WTC11 (cell line): ENCODE results near the gene MRPL10. TPM values are rescaled to one million over a fixed set of nuclear protein-coding genes. Genes with fewer than 3 reads are reported as not detected.
A peak's percentile ranks its signal among the peaks of the same experiment; 100 is the strongest.

Experiments
- ATAC-seq: fragments of 200-7000 bp; cut with Tn5 transposase; 2 replicates; pipeline ENCODE4 v1.10.0; 2021; ENCODE audit warnings: mild to moderate bottlenecking, moderate library complexity
- CTCF ChIA-PET: fragments of 300-600 bp; sonication (Branson Sonifier 250); formaldehyde crosslinking; loops from one replicate; lab custom pipeline; 2021; ENCODE audit warnings: antibody characterized with exemption; lab: Charles Lee
- POLR2A ChIA-PET: fragments of 350-600 bp; sonication (Branson Sonifier 250); formaldehyde crosslinking; loops from one replicate; lab custom pipeline; 2021; ENCODE audit warnings: antibody characterized with exemption; lab: Charles Lee
- DNase-seq: peaks from one replicate; pipeline ENCODE4 v3.0.0; 2021; ENCODE audit warnings: low spot score
- H3K27ac Mint-ChIP-seq: 2 replicates; pipeline ENCODE4 v1.8.0; 2021; ENCODE audit warnings: mixed read lengths
- H3K27me3 Mint-ChIP-seq: 2 replicates; pipeline ENCODE4 v1.8.0; 2021; ENCODE audit warnings: low read depth, mild to moderate bottlenecking, moderate library complexity, mixed read lengths
- H3K36me3 Mint-ChIP-seq: 2 replicates; pipeline ENCODE4 v1.8.0; 2021; ENCODE audit warnings: mixed read lengths
- H3K4me1 Mint-ChIP-seq: 2 replicates; pipeline ENCODE4 v1.8.0; 2022; ENCODE audit warnings: mixed read lengths
- H3K4me3 Mint-ChIP-seq: 2 replicates; pipeline ENCODE4 v1.8.0; 2021; ENCODE audit warnings: mild to moderate bottlenecking, moderate library complexity, mixed read lengths
- H3K9me3 Mint-ChIP-seq: 2 replicates; pipeline ENCODE4 v1.8.0; 2021; ENCODE audit warnings: mixed read lengths
- AFF4 ChIP-seq: sonication (generic); formaldehyde crosslinking; IDR thresholded peaks from 2 replicates; pipeline ENCODE4 v1.8.1; 2023; ENCODE audit warnings: mild to moderate bottlenecking, missing genetic modification reagents, borderline replicate concordance
- CTCF ChIP-seq: fragments of 200-600 bp; IDR thresholded peaks from 2 replicates; pipeline ENCODE4 v1.8.0; 2022; ENCODE audit warnings: antibody characterized with exemption
- FOXK1 ChIP-seq: sonication (generic); formaldehyde crosslinking; IDR thresholded peaks from 2 replicates; pipeline ENCODE4 v1.8.0; 2022; ENCODE audit warnings: mild to moderate bottlenecking, moderate library complexity, missing genetic modification reagents
- FOXP1 ChIP-seq: sonication (generic); formaldehyde crosslinking; IDR thresholded peaks from 2 replicates; pipeline ENCODE4 v1.8.0; 2022; ENCODE audit warnings: missing genetic modification reagents, mild to moderate bottlenecking, moderate library complexity, borderline replicate concordance
- MXD4 ChIP-seq: fragments of 250-450 bp; sonication (Bioruptor Pico); IDR thresholded peaks from 2 replicates; pipeline ENCODE4 v1.8.0; 2021; ENCODE audit warnings: mild to moderate bottlenecking, moderate library complexity, borderline replicate concordance
- MYBL2 ChIP-seq: sonication (generic); formaldehyde crosslinking; IDR thresholded peaks from 2 replicates; pipeline ENCODE4 v1.8.1; 2023; ENCODE audit warnings: mild to moderate bottlenecking, moderate library complexity, missing genetic modification reagents
- NFYB ChIP-seq: sonication (generic); formaldehyde crosslinking; conservative IDR thresholded peaks from 2 replicates; pipeline ENCODE4 v1.8.0; 2022; ENCODE audit warnings: low read depth, missing genetic modification reagents
- RELA ChIP-seq: sonication (generic); formaldehyde crosslinking; IDR thresholded peaks from 2 replicates; pipeline ENCODE4 v1.8.1; 2022; ENCODE audit warnings: missing genetic modification reagents, mild to moderate bottlenecking, borderline replicate concordance
- TCF7 ChIP-seq: sonication (generic); formaldehyde crosslinking; IDR thresholded peaks from 2 replicates; pipeline ENCODE4 v1.8.0; 2022; ENCODE audit warnings: mild to moderate bottlenecking, low read depth, missing genetic modification reagents, moderate library complexity
- TEAD4 ChIP-seq: sonication (generic); formaldehyde crosslinking; IDR thresholded peaks from 2 replicates; pipeline ENCODE4 v1.8.0; 2022; ENCODE audit warnings: mild to moderate bottlenecking, missing genetic modification reagents
- USF1 ChIP-seq: sonication (generic); formaldehyde crosslinking; IDR thresholded peaks from 2 replicates; pipeline ENCODE4 v1.8.0; 2022; ENCODE audit warnings: mild to moderate bottlenecking, missing genetic modification reagents
- ZNF121 ChIP-seq: sonication (generic); formaldehyde crosslinking; IDR thresholded peaks from 2 replicates; pipeline ENCODE4 v1.8.0; 2023; ENCODE audit warnings: missing genetic modification reagents
- ZNF219 ChIP-seq: sonication (generic); formaldehyde crosslinking; IDR thresholded peaks from 2 replicates; pipeline ENCODE4 v1.8.0; 2023; ENCODE audit warnings: missing genetic modification reagents, mild to moderate bottlenecking, borderline replicate concordance
- ZNF671 ChIP-seq: fragments of 250-450 bp; sonication (Bioruptor Pico); IDR thresholded peaks from 2 replicates; pipeline ENCODE4 v1.8.0; 2021; ENCODE audit warnings: mild to moderate bottlenecking
- ZSCAN18 ChIP-seq: fragments of 250-450 bp; sonication (Bioruptor Pico); IDR thresholded peaks from 2 replicates; pipeline ENCODE4 v2.1.2; 2022; ENCODE audit warnings: mild to moderate bottlenecking, moderate library complexity
- total RNA-seq: library from RNA; stranded (reverse); gene quantifications from 3 replicates; pipeline ENCODE4 v1.2.3, GENCODE V29; 2021

MRPL10 gene
- total RNA-seq, 1 experiment from 2014 or later = 80.1 TPM

- TF ChIP-seq AFF4 (CRISPR knock-in tag) = no peak
- TF ChIP-seq ZSCAN18 (CRISPR knock-in tag) = no peak
- TF ChIP-seq RELA (CRISPR knock-in tag) = no peak
- TF ChIP-seq USF1 (CRISPR knock-in tag) = no peak
- no peak for TF ChIP-seq ZNF219 (CRISPR knock-in tag)
- no peak for TF ChIP-seq MXD4 (CRISPR knock-in tag)
- no peak for TF ChIP-seq CTCF
- TF ChIP-seq TEAD4 = no peak
- peak; percentile 90 for TF ChIP-seq FOXP1 (CRISPR knock-in tag)
- TF ChIP-seq FOXK1 = peak; percentile 72; the same call in 1 of the 2 replicates
- TF ChIP-seq NFYB (CRISPR knock-in tag) = no peak
- 0 out of 2 replicates have a peak, but pooled peaks have one; percentile 48 for TF ChIP-seq MYBL2 (CRISPR knock-in tag)
- TF ChIP-seq ZNF121 (CRISPR knock-in tag) = peak; percentile 89
- no peak for TF ChIP-seq ZNF671 (CRISPR knock-in tag)
- no peak for TF ChIP-seq TCF7 (CRISPR knock-in tag)
These were observed at the start of gene MRPL10, which contains the start of gene LRRC46 (continued) for GRCh38 chr17:47831003-47831933.

- DNase-seq = no peak
- no peak for TF ChIP-seq MXD4 (CRISPR knock-in tag)
- TF ChIP-seq, all 79 proteins: peak for 0
- no peak for ATAC-seq
- POLR2A ChIA-PET = no interaction called here
- Mint-ChIP-seq H3K27ac (no peak overlapping the region), H3K4me1 (peaks cover 34% of the 10 kb centered on the region), H3K4me3 (no peak overlapping the region), H3K9me3 (no peaks in the 10 kb centered on the region), H3K36me3 (no peaks in the 10 kb centered on the region), H3K27me3 (peaks cover 20% of the 10 kb centered on the region)
- CTCF ChIA-PET = interaction anchor here (0.6 to 18.5 kb wide), 3 partner anchors 10 to 139 kb away, joined by 4 to 1122 read pairs (median 15); partner anchors contain the start of genes SCRN2 and SP6
These were observed 48.6 kb upstream of the MRPL10 start for GRCh38 chr17:47879776-47880454.
